ENCODE measurements around the gene PLEKHG4B. TPM values are rescaled to one million over a fixed set of nuclear protein-coding genes. Genes with fewer than 3 reads are reported as not detected.
"Not testable (repeated sequence)": the region's sequence is repeated elsewhere in the genome, so short reads cannot be mapped to it uniquely, and the experiment has no call there.

The PLEKHG4B gene
- total RNA-seq, 2 experiments from 2014 or later = 0.03 TPM; not detected in 1

GRCh38 chr5:56561-57290 is 35.2 kb upstream of the PLEKHG4B start:
- no peak for DNase-seq
- no peaks in the 10 kb centered on the region for H3K36me3 Mint-ChIP-seq
- peaks cover 1% of the 10 kb centered on the region for H3K9me3 Mint-ChIP-seq
- ATAC-seq (ENCODE audit: low read depth) = no peak
- POLR2A ChIA-PET = no interaction called here
- no peak overlapping the region for H3K27ac Mint-ChIP-seq
- peaks cover 34% of the 10 kb centered on the region for H3K27me3 Mint-ChIP-seq
- H3K4me3 Mint-ChIP-seq = no peak overlapping the region
- no peaks in the 10 kb centered on the region for H3K4me1 Mint-ChIP-seq

GRCh38 chr5:60250-60649 is 31.7 kb upstream of the PLEKHG4B start:
- H3K36me3 Mint-ChIP-seq; H3K4me1 Mint-ChIP-seq; H3K4me3 Mint-ChIP-seq; H3K27ac Mint-ChIP-seq; DNase-seq; ATAC-seq (ENCODE audit: low read depth); H3K9me3 Mint-ChIP-seq; POLR2A ChIA-PET: not testable (repeated sequence)
- H3K27me3 Mint-ChIP-seq = peaks cover 23% of the 10 kb centered on the region

GRCh38 chr5:70440-70839 is 21.5 kb upstream of the PLEKHG4B start:
- peaks cover 12% of the 10 kb centered on the region for H3K27me3 Mint-ChIP-seq
- no peak for DNase-seq

GRCh38 chr5:72316-73180 is 19.4 kb upstream of the PLEKHG4B start:
- H3K4me3 Mint-ChIP-seq; H3K27me3 Mint-ChIP-seq; DNase-seq; POLR2A ChIA-PET; H3K4me1 Mint-ChIP-seq; H3K36me3 Mint-ChIP-seq; ATAC-seq (ENCODE audit: low read depth); H3K27ac Mint-ChIP-seq; H3K9me3 Mint-ChIP-seq: not testable (repeated sequence)

More at GRCh38 chr5:70440-70839, 21.5 kb upstream of the PLEKHG4B start:
- no peak overlapping the region for H3K4me3 Mint-ChIP-seq
- POLR2A ChIA-PET = no interaction called here
- H3K27ac Mint-ChIP-seq = no peak overlapping the region
- H3K4me1 Mint-ChIP-seq = no peaks in the 10 kb centered on the region
- H3K36me3 Mint-ChIP-seq = no peaks in the 10 kb centered on the region
- no peak for ATAC-seq (ENCODE audit: low read depth)
- H3K9me3 Mint-ChIP-seq = peaks cover 2% of the 10 kb centered on the region

GRCh38 chr5:73181-73447 is 18.9 kb upstream of the PLEKHG4B start:
- H3K27ac Mint-ChIP-seq; H3K4me3 Mint-ChIP-seq; H3K4me1 Mint-ChIP-seq; POLR2A ChIA-PET; H3K27me3 Mint-ChIP-seq; DNase-seq; H3K9me3 Mint-ChIP-seq; H3K36me3 Mint-ChIP-seq; ATAC-seq (ENCODE audit: low read depth): not testable (repeated sequence)

GRCh38 chr5:73768-74502 is 18.0 kb upstream of the PLEKHG4B start:
- Mint-ChIP-seq H3K4me3 (no peak overlapping the region), H3K27me3 (peaks cover 10% of the 10 kb centered on the region), H3K9me3 (no peaks in the 10 kb centered on the region), H3K4me1 (no peaks in the 10 kb centered on the region), H3K36me3 (no peaks in the 10 kb centered on the region), H3K27ac (no peak overlapping the region)
- ATAC-seq (ENCODE audit: low read depth) = no peak
- POLR2A ChIA-PET = no interaction called here
- DNase-seq = no peak

GRCh38 chr5:74503-75109 is 17.4 kb upstream of the PLEKHG4B start:
- DNase-seq (no peak), ATAC-seq (ENCODE audit: low read depth) (no peak)
- Mint-ChIP-seq H3K27me3 (peaks cover 10% of the 10 kb centered on the region), H3K4me3 (no peak overlapping the region), H3K27ac (no peak overlapping the region), H3K9me3 (no peaks in the 10 kb centered on the region), H3K36me3 (no peaks in the 10 kb centered on the region), H3K4me1 (no peaks in the 10 kb centered on the region)
- POLR2A ChIA-PET = no interaction called here

GRCh38 chr5:75331-76320 is 16.3 kb upstream of the PLEKHG4B start:
- Mint-ChIP-seq H3K27ac (no peak overlapping the region), H3K36me3 (no peaks in the 10 kb centered on the region), H3K9me3 (no peaks in the 10 kb centered on the region), H3K4me3 (no peak overlapping the region), H3K4me1 (no peaks in the 10 kb centered on the region), H3K27me3 (no peaks in the 10 kb centered on the region)
- no peak for DNase-seq
- POLR2A ChIA-PET = no interaction called here
- no peak for ATAC-seq (ENCODE audit: low read depth)

- H3K4me1 Mint-ChIP-seq = no peaks in the 10 kb centered on the region
- DNase-seq = no peak
Observed at GRCh38 chr5:76358-77169, 15.4 kb upstream of the PLEKHG4B start.

GRCh38 chr5:77170-77501 is 14.8 kb upstream of the PLEKHG4B start:
- POLR2A ChIA-PET = no interaction called here
- H3K9me3 Mint-ChIP-seq = no peaks in the 10 kb centered on the region
- ATAC-seq (ENCODE audit: low read depth) = no peak
- H3K27me3 Mint-ChIP-seq = no peaks in the 10 kb centered on the region
- DNase-seq = no peak
- H3K4me1 Mint-ChIP-seq = no peaks in the 10 kb centered on the region
- no peaks in the 10 kb centered on the region for H3K36me3 Mint-ChIP-seq
- H3K27ac Mint-ChIP-seq = no peak overlapping the region
- H3K4me3 Mint-ChIP-seq = no peak overlapping the region

More at GRCh38 chr5:76358-77169, 15.4 kb upstream of the PLEKHG4B start:
- POLR2A ChIA-PET = no interaction called here
- Mint-ChIP-seq H3K27me3 (no peaks in the 10 kb centered on the region), H3K36me3 (no peaks in the 10 kb centered on the region), H3K9me3 (no peaks in the 10 kb centered on the region), H3K27ac (no peak overlapping the region), H3K4me3 (no peak overlapping the region)
- no peak for ATAC-seq (ENCODE audit: low read depth)

- no peak for DNase-seq
- Mint-ChIP-seq H3K27me3 (no peaks in the 10 kb centered on the region), H3K36me3 (no peaks in the 10 kb centered on the region), H3K4me3 (no peak overlapping the region), H3K27ac (no peak overlapping the region), H3K9me3 (no peaks in the 10 kb centered on the region), H3K4me1 (no peaks in the 10 kb centered on the region)
- ATAC-seq (ENCODE audit: low read depth) = no peak
- POLR2A ChIA-PET = no interaction called here
Observed at GRCh38 chr5:77546-77945, 14.4 kb upstream of the PLEKHG4B start.
